HG02870 (cell line): Measurements from ENCODE around the gene SLC17A1.
A peak's percentile ranks its signal among the peaks of the same experiment; 100 is the strongest.

Experiments used
- ATAC-seq: cut with Tn5 transposase; IDR thresholded peaks from one replicate; pipeline ENCODE4 v1.9.1; 2021; ENCODE audit warnings: mild to moderate bottlenecking, moderate library complexity; ENCODE audit not compliant: unreplicated experiment

SLC17A1 gene

DNA sequence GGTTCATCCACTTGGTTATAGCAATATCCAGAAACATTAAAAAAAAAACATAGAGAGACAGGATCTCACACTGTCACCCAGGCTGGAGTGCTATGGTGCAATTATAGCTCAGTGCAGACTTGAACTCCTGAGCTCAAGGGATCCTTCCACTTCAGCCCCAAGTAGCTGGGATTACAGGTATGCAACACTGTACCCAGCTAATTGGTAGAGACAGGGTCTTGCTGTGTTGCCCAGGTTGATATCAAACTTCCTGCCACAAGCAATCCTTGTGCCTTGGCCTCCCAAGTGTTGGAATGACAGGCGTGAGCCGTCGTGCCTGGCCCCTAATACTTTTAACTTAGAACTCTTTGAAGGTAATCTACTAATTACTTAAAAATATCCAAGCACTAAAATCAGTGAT lies 818 bp upstream of the SLC17A1 start:
- ATAC-seq, result no peak

- no peak for ATAC-seq
These were observed 433 bp upstream of the SLC17A1 start for GRCh38 chr6:25832307-25832662.

DNA sequence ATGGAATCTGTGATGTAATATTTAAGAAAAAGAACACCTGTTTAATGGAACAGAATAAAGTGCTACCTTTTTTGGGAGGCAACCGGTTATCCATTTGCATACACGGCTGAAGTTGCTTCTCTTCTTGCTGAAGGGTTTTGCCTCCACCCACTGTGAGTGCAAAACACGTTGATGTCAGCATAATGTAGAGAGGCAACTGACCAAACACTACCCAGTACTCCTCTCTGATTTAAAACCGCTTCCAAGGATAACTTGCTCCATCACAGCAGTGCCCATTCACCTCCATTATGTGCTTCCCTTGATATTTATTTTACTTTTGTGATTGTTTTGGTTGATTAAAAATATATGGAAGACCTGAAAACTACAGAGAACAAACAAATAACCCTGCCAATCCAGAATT lies 1.4 kb downstream of the SLC17A1 start:
- ATAC-seq, result no peak

- ATAC-seq, result peak; percentile 95
These were observed 2.5 kb downstream of the SLC17A1 start for GRCh38 chr6:25829375-25829774.

DNA sequence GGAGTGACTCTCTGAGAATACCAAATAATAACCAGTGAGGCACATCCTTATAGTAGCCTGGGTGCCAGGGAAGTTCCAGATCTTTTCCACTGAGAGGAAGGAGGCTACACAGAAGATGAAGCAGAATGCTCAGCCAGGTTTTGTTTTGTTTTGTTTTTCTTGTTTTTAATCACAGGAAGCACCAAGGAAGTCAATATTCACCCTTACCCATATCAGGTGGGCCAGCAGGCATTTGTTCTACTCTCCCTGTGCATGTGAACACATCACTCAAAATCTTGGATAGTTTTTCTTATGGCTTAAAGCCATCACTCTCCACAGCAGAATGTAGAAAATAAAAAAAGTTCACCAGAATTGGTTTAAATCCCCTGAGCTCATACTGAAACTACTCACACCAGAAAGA lies 10.5 kb downstream of the SLC17A1 start:
- ATAC-seq, result no peak

- no peak for ATAC-seq
These were observed 15.6 kb downstream of the SLC17A1 start for GRCh38 chr6:25816252-25816651.

- ATAC-seq, result no peak
These were observed 16.7 kb downstream of the SLC17A1 start for GRCh38 chr6:25815194-25815593.

DNA sequence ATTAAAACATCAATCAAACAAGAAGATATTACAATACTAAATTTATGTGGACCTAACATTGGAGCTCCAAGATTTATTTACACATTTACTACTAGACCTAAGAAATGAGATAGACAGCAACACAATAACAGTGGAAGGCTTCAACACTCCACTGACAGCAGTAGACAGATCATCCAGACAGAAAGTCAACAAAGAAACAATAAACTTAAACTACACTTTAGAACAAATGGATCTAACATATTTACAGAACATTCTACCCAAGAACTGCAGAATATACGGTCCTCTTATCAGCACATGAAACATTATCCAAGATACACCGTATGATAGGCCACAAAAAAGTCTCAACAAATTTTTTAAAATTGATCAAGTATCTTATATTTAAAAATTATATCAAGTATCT lies 27.0 kb downstream of the SLC17A1 start:
- no peak for ATAC-seq

DNA sequence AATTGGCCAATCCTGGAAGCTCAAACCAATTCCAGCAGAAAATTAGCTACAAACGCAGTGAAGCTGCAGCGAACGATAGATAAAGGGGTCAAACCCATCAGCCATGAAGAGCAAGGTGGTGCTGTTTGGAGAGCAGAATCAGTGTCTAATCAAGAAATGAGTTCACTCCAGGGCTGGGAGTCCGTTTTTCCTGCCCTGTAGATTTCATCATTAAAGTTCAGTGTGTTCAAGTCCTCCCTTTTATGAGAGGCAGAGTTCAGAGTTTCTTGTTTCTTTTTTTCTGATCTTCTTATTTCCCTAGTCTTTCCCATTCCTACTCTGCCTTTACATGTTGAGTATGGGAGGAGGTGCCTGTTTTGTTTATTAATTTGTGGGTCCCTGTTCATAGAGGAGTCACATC lies 30.4 kb downstream of the SLC17A1 start:
- no peak for ATAC-seq

DNA sequence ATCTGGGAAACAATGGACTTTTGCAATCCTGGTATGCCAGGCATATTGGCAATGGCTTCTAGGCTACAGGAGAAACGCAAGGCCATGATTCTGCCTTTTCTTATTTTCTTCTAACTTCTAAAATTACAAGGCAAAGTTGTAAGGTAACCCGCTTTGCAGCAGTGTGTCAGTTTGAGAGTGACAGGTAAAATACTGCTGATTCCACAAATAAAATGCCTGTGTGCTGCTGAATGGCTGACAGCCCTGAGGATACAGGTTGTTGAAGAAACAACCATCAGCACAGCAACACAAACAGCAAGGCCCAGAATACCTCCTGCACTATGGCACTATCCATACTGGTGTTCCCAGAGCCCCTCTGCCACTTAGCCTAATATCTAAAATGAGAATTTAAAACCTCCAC lies 37.1 kb downstream of the SLC17A1 start:
- ATAC-seq, result no peak

DNA sequence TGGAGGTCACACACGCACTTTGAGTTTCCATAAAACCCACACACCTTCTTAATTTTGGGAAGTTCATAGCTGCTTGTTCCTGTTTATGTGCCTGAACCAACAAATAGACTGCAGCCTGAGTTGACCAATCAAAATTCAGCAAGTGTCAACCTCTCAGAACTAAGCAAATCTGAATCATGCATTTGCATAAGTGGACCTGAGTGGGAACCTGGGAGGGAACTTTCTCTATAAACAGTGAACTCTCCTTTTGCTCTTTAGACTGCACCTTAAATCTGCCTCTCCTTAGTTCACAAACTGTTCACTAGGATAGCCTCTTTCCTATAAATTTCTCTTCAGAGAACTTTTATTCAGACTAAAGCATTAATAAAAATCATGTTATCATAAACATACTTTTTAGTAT lies 37.9 kb downstream of the SLC17A1 start:
- no peak for ATAC-seq

DNA sequence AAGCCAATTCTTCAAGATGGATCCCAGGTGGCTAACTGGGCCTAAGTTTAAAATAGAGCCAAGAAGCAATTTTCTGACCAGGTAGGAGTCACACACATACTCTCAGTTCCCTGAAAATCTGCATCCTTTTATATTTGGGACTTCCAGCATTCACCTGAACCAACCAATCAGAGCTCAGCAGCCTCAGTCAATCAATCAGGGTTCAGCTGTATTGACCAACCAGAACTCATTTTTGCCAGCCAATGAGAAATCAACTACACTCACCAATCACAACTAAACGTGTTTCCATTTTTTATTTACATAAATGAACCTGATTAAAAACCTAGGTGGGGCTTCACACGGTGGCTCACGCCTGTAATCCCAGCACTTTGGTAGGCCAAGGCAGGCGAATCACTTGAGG lies 39.8 kb downstream of the SLC17A1 start:
- ATAC-seq, result no peak

GRCh38 chr6:25789475-25789874 lies 42.4 kb downstream of the SLC17A1 start:
- no peak for ATAC-seq

DNA sequence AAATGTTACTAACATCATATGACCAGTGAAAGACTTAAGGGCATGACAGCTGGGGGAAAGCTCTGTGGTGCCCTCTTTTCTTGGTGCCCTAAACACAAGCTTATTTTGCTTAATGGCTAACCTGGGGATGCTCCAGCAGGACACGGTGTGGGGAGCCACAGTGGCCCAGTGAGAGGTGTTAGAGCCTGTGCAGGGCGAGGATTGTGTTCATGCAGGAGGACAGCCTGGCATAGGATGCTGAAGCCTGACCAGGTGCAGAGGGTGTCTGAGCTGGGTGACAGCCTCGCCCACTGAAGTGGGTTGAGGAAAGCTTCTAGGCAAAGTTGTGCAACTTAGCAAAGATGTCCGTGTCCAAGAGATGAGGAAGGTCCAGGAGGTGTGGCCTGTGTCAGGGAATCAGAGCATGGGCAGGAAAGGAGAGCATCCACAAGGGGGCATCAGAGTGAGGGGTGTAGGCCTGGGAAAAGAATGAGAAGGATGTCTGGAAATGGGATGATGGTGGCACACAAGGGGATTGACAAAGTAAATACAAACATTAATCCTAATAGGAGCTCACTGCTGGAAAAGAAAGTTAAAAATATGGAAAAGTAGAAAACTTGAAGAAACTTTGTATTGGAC lies 43.4 kb downstream of the SLC17A1 start:
- ATAC-seq, result no peak

GRCh38 chr6:25787428-25787827 lies 44.4 kb downstream of the SLC17A1 start:
- ATAC-seq, result no peak

DNA sequence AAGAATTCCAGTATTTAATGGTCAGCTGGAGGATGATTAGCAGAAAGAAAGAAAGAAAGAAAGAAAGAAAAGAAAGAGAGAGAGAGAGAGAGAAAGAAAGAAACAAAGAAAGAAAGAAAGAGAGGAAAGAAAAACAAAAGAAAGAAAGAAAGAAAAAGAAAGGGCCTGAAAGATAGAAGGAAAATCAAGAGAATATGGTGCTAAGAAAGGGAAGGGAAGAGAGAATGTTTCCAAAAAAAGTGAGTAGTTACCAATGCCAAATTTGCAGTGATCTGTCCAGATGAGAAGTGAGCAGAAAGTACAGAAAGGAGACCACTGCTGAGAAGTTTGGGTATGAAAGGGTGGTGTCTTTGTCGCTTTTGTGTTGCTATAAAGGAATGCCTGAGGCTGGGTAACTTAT lies 50.7 kb downstream of the SLC17A1 start:
- ATAC-seq, result no peak

DNA sequence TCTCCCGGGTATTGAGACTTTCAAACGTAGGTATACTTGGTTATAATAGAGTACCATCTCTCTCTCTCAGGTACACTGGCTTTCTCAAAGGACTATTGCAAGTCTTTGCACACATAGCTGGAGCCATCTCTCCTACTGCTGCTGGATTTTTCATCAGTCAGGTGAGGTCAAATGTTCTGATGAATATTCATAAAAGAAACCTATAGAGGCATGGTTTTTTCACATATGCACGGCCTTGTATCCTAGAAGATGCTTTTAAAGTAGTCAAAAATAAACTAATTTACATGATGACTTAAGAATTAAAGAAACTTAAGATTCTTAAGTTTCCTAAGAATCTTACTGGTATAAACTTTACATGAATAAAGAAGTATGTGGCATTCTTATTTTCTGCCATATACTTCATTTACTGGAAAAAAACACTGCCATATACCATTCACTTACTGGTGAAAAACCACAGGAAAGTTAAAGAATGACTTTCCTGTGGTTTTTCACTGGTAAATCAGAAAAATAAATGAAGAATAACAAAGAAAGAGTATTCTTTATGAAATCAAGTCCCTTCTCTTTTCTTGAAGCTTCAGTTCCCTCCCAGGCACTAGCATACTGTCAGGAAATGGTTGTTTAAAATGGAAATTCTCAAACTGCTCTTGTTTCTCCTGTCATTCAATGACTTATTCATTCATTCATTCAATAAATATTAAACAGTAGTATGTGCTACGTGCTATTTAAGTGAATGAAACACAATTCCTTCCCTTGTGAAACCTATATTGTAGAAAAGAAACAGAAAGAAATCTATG lies 53.8 kb downstream of the SLC17A1 start:
- no peak for ATAC-seq

- no peak for ATAC-seq
These were observed 54.8 kb downstream of the SLC17A1 start for GRCh38 chr6:25777031-25777430.

DNA sequence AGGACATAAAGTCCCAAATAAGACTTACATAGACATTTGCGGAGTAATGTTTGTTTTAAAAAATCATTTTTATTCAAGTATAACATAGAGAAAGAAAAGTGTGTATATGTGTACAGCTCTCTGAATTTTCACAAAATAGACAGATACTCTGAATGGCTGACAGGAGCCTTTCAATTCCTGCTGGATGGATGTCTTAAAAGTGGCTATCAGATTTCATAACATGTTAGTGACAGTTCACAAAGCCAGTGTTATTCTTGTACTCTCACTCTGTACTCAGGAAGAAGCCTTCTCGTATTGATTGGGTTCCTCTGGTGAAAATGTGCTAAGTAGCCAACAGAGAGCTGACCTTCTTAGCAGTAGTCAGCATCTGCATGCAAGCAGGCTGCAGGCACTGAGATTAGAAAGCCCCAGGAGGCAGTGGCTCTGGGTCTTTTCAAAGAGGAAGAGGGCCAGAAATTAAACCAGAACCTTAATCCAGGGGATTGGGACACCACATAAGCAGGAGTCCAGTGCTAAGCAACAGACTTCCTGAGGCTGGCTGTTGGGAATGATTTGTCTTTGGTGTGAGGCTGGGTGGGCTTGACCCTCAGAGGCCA lies 57.6 kb downstream of the SLC17A1 start:
- ATAC-seq, result no peak

- ATAC-seq, result no peak
These were observed 61.9 kb downstream of the SLC17A1 start for GRCh38 chr6:25769983-25770382.

DNA sequence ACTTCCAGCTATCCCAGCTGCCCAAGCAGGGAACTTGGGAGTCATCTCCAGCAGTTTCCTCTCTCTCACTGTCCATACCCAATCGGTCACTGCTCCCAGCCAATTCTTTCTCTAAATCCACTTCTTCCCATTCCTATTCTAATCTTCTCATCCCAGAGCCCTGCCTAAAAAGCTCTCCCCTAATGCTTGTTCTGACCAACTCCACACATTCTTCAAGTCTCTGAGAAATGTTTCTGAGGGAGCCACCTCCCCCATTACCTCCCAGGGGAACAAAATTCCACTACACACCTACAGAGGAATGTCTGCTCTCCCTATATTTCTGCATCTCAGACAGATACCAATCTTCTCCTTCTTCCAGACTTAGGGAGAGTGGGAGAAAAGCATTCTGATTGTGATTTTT lies 63.3 kb downstream of the SLC17A1 start:
- ATAC-seq, result no peak

DNA sequence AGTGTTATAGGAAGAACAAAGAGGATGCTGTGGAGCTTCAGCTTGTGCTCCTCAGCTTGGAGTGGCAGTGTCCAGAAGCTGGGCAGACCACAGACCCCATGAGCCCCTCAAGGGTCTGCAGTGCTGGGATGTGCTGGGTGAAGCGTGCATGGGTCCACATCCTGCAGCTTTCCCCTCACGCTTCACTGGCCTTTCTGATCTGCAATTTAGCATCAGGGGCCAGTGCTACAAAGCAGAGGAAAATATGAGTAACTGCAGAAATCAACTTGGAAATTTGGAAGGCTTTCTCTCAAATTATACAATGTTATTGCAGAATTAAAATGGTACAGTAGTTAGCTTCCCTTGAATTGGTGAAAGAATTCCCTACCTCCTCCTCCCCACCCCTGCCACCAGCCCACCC lies 67.2 kb downstream of the SLC17A1 start:
- ATAC-seq, result no peak
